A673 (cell line): Measurements from ENCODE around the gene BGN. TPM values are rescaled to one million over a fixed set of nuclear protein-coding genes. Genes with fewer than 3 reads are reported as not detected.

ENCODE experiments used
- BruUV-seq: library from RNA; stranded (reverse); fragments of 400-500 nt; replicated peaks from 2 replicates; lab custom pipeline; 2021; lab: Mats Ljungman, UMichigan
- CTCF ChIA-PET: fragments of 300-600 bp; sonication (Branson Sonifier 250); formaldehyde crosslinking; loops from one replicate; lab custom pipeline; 2022; ENCODE audit warnings: antibody characterized with exemption; lab: Charles Lee
- POLR2A ChIA-PET: fragments of 300-600 bp; sonication (Branson Sonifier 250); formaldehyde crosslinking; loops from one replicate; lab custom pipeline; 2022; ENCODE audit warnings: antibody characterized with exemption; ENCODE audit not compliant: low non-redundant PET; lab: Charles Lee
- DNase-seq: peaks from one replicate; pipeline ENCODE4 v3.0.0-alpha.2; 2015; ENCODE audit warnings: low spot score
- H3K27ac ChIP-seq: fragments of 200-600 bp; sonication (generic); 2 replicates; pipeline ENCODE4 v1.5.1; 2016; ENCODE audit warnings: mixed run types, low read depth, mild to moderate bottlenecking, mixed read lengths, antibody characterized with exemption, low read length; ENCODE audit not compliant: poor library complexity, severe bottlenecking
- H3K27me3 ChIP-seq: fragments of 200-600 bp; sonication (generic); replicated peaks from 2 replicates; pipeline ENCODE4 v1.6.1; 2017; ENCODE audit warnings: mixed run types, low read depth, mild to moderate bottlenecking, mixed read lengths, antibody characterized with exemption, low read length; ENCODE audit not compliant: insufficient read depth, poor library complexity
- H3K36me3 ChIP-seq: fragments of 200-600 bp; sonication (generic); 2 replicates; pipeline ENCODE4 v1.6.1; 2016; ENCODE audit warnings: mixed run types, mild to moderate bottlenecking, mixed read lengths, antibody characterized with exemption, low read length; ENCODE audit not compliant: insufficient read depth, poor library complexity, severe bottlenecking
- H3K4me1 ChIP-seq: fragments of 200-600 bp; sonication (generic); 2 replicates; pipeline ENCODE4 v1.6.1; 2017; ENCODE audit warnings: mixed run types, mild to moderate bottlenecking, mixed read lengths, antibody characterized with exemption, low read length; ENCODE audit not compliant: insufficient read depth, poor library complexity, severe bottlenecking
- H3K4me3 ChIP-seq: fragments of 200-600 bp; sonication (generic); 2 replicates; pipeline ENCODE4 v1.5.1; 2016; ENCODE audit warnings: low read depth, mixed run types, mild to moderate bottlenecking, mixed read lengths, low read length; ENCODE audit not compliant: poor library complexity, severe bottlenecking
- H3K9me3 ChIP-seq: fragments of 200-600 bp; sonication (generic); 2 replicates; pipeline ENCODE4 v1.6.1; 2016; ENCODE audit warnings: mixed run types, low read depth, mild to moderate bottlenecking, mixed read lengths, antibody characterized with exemption, low read length; ENCODE audit not compliant: poor library complexity, severe bottlenecking
- EZH2 ChIP-seq: fragments of 200-600 bp; sonication (generic); IDR thresholded peaks from 2 replicates; pipeline ENCODE4 v1.6.1; 2017; ENCODE audit warnings: borderline replicate concordance, low read depth, mild to moderate bottlenecking, mixed read lengths, antibody characterized with exemption, low read length; ENCODE audit not compliant: poor library complexity, severe bottlenecking
- intact Hi-C: fragments of 100-400 bp; cut with micrococcal nuclease; formaldehyde crosslinking; loops from one replicate; pipeline ENCODE4 v1.10.0; 2022; ENCODE audit not compliant: unreplicated experiment
- total RNA-seq: library from RNA; stranded (reverse); gene quantifications from 2 replicates; pipeline ENCODE4 v1.2.3, GENCODE V29; 2021
- TF ChIP-seq, protein P1 (sequence below): fragments of 300-800, 200-600 bp; sonication (generic); conservative IDR thresholded peaks from 2 replicates; pipeline ENCODE4 v1.5.1; 2017; ENCODE audit warnings: low read depth, mild to moderate bottlenecking, antibody characterized with exemption, low read length, moderate library complexity, mixed read lengths

The BGN gene
- total RNA-seq, 1 experiment from 2014 or later: 51.8 TPM

DNA sequence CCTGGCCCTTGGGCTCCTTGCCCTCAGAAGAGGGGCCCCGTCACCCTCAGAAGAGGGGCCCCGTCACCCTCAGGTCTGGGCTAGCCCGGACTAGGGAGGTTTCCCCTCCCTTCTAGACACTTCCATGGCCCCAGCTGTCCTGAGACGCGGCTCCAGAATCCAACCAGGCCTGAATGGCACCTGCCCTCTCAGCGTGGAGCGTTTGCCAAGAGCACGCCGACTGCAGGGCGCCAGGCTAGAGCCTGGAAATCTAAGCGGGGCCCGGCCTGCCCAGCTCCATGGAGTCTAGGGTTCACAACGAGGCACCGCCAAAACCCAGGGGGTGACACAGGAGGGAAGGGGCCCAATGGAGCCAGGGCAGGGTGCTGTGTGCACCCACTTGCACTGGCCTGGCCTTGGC is 14.8 kb downstream of the BGN start:
- Histone ChIP-seq H3K4me1 (no peaks in the 10 kb centered on the region), H3K27me3 (no peaks in the 10 kb centered on the region), H3K27ac (no peak overlapping the region), H3K4me3 (no peak overlapping the region), H3K36me3 (no peaks in the 10 kb centered on the region), H3K9me3 (no peaks in the 10 kb centered on the region)
- ChIA-PET CTCF (interaction anchor here (0.7 to 1.1 kb wide), 2 partner anchors 49 to 634 kb away, joined by 5 to 10 read pairs; no protein-coding TSS in a partner anchor), POLR2A (no interaction called here)
- intact Hi-C loops: loop anchor here (10.0 kb wide), 1 partner anchor 475 kb away; no protein-coding TSS in a partner anchor
- no peak for DNase-seq
- no TSS peak for BruUV-seq
- TF ChIP-seq EZH2: no peak
- TF ChIP-seq, protein P1, sequence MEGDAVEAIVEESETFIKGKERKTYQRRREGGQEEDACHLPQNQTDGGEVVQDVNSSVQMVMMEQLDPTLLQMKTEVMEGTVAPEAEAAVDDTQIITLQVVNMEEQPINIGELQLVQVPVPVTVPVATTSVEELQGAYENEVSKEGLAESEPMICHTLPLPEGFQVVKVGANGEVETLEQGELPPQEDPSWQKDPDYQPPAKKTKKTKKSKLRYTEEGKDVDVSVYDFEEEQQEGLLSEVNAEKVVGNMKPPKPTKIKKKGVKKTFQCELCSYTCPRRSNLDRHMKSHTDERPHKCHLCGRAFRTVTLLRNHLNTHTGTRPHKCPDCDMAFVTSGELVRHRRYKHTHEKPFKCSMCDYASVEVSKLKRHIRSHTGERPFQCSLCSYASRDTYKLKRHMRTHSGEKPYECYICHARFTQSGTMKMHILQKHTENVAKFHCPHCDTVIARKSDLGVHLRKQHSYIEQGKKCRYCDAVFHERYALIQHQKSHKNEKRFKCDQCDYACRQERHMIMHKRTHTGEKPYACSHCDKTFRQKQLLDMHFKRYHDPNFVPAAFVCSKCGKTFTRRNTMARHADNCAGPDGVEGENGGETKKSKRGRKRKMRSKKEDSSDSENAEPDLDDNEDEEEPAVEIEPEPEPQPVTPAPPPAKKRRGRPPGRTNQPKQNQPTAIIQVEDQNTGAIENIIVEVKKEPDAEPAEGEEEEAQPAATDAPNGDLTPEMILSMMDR: no peak

DNA sequence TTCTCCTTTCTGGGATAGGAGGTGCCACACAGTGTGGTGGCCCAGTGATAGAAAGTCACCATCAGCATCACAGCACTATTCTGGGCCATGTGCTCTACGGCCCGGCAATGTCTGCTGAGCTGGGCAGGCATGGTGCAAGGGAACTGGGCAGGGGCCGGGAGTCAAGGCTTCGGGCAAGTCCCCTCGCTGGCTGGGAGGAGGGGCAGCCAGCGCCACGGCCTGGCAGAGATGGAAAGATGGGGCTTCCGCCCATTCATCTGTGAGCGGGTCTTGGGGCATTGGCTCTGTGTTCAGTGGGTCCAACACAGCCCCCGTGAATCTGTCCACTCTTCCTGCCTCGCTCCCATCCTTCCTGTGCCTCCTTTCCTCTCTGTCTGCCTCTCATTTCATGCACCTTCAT is 15.6 kb downstream of the BGN start:
- Histone ChIP-seq H3K36me3 (no peaks in the 10 kb centered on the region), H3K9me3 (no peaks in the 10 kb centered on the region), H3K4me1 (no peaks in the 10 kb centered on the region), H3K27ac (no peak overlapping the region), H3K4me3 (no peak overlapping the region), H3K27me3 (no peaks in the 10 kb centered on the region)
- intact Hi-C loops: no loop called here
- TF ChIP-seq EZH2: no peak
- TF ChIP-seq, protein P1: no peak
- POLR2A ChIA-PET: no interaction called here
- DNase-seq: no peak
- CTCF ChIA-PET: no interaction called here
- no TSS peak for BruUV-seq

DNA sequence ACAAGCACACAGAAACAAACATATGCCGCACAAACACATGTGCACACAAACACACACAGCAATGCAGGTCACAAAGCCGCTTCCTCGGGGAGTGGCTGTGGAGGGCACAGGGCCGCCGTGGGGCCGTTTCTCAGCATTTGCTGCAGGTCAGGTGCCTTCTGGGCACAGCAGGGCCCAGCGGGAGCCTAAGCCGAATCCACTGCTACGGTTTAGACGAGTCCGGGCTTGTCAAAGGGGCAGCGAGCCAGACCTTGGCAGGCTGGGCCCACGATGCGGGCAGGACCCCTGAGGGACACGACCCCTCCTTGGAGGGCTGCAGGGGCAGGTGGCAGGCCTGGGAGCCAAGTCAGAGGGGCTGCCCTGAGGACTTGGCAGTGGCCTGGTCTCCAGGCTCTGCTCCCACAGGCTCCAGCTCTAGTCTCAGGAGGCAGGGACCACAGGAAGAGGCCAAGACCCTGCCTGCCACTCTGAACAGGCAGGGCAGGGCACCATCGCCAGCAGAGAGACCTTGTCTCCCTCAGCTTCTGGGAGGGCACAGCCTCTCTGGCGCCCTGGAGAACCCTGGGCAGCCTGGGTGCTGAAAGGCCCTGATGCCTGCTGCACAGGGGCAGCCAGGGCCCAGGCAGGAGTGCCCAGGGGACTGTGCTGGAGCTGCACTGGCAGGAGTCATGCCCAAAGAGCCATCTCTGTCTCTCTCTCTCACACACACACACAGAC is 17.2 kb downstream of the BGN start:
- no peaks in the 10 kb centered on the region for H3K36me3 ChIP-seq
- H3K27ac ChIP-seq: no peak overlapping the region
- POLR2A ChIA-PET: no interaction called here
- BruUV-seq: no TSS peak
- CTCF ChIA-PET: no interaction called here
- no peak for TF ChIP-seq EZH2
- TF ChIP-seq, protein P1: no peak
- no peak for DNase-seq
- H3K4me1 ChIP-seq: no peaks in the 10 kb centered on the region
- H3K27me3 ChIP-seq: peaks cover 3% of the 10 kb centered on the region
- no peaks in the 10 kb centered on the region for H3K9me3 ChIP-seq
- H3K4me3 ChIP-seq: no peak overlapping the region
- intact Hi-C loops: no loop called here
